NAMALWA (cell line): ENCODE data around the gene KMT5B.

Experiments used
- DNase-seq: peaks from one replicate; pipeline ENCODE4 v3.0.0-alpha.2; 2015; ENCODE audit warnings: low spot score

Gene KMT5B

DNA sequence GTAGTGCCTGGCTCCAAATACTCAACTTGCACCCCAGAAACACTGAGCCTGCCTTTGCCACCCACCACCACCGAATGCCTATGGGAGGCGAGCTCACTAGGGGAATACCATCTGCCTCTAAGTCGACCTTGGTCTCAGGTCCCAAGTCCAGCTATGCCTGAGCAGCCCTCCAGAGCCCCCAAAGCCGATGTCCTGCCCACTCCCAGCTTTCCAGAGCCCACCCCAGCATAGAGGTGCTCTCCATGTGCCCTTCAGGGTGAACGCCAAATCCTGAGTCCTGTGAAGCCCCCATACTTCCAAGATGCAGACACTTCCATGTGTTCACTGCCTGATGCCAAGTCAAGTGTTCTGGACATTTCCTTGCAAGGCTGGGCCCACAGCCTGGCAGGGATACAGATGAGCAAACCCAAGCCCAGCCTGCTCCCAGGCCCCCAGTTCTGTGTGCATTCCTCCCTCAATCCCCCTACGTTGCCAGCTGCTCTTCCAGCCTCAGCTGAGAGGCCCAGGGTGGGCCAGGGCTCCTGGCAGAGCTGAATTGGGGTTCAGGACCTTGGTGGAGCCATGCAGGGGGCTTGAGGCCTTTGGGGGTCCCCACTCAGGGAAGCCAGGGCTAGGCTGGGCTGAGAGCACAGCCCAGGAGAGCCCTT is 2.6 kb upstream of the KMT5B start:
- no peak for DNase-seq

DNA sequence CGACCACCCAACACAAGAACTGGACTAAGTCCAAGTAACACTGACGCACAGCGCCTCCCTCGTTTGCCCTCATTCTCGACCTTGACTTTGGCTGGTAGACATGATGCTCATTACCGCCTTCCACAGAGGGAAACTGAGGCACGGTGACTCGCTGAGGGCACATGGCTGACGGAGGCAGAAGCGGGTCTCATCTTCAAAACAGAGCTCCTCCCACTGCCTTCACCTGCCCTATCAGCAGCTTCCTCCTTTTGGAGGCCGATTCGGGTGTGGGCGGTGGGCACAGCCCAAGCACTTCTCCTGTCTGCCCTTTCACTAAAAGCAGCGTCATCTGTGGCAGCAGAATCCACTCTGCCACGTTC is 2.0 kb upstream of the KMT5B start:
- DNase-seq: no peak

DNA sequence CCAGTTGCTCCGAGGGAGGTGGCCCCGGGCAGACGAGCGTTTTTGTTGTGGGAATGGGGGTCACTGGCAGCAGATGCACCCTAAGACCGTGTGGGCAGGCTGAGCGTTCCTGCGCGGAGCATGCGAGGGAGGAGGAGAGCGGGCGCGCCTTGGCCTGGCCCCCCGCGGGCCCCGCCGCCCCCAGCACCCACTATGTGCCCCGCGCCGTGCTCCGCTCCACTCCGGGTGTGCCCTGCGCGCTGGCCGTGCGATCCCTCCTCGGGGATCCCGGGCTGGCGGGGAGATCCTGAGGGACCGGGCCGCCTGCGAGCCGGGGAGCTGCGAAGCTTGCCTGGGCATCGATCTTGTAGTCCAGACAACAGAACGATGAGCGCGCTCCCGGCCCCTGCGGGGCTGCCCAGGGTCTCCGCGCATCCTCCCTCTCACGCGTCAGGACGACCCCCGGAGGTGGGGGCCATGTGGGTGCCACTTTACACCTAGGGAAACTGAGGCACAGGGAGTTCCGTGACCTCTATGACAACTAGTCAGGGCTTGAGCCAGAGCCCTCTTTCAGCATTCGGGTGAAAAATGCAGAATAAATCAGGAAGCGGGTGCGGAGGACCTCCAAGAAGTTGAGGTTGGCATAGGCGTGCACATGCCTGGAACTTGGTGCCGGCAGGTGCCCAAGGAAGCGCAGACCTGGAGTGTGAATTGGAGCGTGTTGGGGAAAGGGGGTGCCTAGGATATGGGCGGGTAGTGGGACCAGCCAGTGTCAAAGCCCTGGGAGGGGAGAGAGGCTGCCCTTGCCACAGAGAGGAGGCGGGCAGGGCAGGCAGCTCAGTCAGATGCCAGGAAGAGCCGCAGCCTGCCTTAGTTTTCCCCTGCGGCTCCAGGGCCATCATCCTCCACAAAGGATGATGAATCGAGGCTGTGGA is 1.3 kb upstream of the KMT5B start:
- DNase-seq: no peak

DNA sequence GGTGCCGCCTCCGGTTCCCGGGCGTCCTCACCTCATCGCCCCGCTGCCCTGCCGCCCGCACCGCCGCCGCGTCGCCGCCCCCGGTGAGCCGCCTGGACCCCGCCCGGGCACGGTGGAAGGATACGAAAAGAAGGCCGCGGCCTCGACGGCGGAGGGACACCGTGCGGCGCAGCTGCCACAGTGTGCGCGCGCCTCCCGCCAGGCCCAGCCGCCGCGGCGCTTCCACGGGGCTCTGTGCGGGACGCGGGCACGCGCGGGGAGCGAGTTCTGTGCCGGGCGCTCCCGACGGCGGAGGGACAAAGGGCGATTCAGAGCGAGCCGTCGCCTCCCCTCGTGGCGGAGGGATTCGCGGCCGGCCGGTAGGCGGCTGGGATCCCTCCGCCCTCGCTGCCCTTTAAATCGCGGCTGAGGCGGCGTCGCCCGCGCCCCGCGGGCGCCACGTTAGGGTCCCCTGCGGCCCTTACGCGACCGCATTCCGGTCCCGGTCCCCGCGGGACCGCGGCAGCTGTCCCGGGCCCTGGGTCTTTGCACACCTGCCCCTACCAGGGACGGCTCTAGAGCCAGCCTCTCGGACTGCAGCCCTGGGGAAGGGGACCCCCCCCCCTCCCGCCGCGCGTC is 568 bp upstream of the KMT5B start:
- peak; percentile 88 for DNase-seq

DNA sequence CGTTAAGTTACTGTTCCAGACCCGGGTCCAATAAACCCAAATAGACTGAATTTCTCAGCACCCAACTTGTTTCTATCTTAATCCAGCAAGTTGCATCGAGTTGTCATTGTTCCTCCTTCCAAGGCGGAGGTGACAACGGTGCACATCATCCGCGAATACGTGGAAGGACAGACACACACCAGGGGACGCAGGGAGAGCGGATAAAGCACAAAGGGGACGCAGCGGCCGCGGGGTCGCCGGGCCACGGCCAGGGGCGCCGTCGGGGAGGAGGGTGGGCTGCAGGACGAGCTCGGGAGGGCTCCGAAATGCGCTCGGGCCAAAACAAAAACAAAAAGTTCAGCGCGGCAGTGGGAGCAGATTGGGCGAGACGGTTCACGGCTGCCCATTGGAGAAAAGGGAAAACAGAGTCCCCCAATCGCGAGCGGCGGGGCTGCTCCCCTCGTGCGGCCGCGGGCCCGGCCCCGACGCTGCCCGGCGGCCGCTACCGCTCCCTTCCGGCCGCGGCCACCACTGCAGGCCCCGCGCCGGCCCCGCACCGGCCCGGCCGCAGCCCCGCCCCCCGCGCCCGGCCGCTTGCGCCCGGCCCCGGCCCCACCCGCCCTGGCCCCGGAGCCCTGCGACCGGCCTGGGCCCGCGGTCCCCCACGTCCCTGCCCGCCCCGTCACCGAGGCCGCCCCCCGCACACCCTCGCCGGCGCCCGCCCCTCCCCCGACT is 518 bp downstream of the KMT5B start:
- DNase-seq: peak; percentile 84

DNA sequence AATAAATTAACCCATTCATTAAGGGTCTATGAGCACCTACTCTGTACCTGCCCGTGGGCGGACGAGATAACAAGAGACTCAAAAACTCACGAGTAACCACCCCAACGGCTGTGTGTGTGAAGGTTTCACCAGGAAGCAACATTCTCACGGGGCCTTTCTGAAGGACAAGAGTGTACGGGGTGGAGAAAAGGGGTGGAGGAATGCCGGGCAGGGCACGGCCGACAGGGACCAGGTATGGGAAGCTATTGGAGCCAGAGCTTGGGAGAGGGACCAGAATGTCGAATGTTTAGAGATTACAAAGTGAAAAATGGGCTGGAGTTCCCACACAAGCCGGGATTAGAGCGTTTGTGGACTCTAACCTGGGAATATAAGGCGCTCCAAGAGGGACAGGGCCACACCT is 1.6 kb downstream of the KMT5B start:
- no peak for DNase-seq

DNA sequence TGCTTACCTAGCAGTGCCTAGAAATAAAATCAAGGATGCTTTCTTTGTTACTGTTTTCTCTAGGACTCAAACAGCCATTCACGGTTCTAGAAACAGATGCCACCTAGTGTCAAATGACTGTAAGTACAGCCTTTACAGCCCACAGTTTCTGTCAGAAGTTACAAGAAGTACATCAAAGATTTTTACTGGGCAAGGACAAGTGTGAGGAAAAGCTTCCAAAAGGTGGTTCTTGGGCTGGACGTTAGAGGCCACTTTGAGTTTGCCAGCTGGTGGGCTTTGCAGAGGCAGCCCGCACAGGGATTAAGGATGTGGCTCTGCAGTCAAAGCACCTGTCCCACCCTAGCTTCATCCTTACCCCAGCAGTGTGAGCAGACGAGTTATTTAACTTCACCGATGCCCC is 6.9 kb downstream of the KMT5B start:
- DNase-seq: peak; percentile 82

DNA sequence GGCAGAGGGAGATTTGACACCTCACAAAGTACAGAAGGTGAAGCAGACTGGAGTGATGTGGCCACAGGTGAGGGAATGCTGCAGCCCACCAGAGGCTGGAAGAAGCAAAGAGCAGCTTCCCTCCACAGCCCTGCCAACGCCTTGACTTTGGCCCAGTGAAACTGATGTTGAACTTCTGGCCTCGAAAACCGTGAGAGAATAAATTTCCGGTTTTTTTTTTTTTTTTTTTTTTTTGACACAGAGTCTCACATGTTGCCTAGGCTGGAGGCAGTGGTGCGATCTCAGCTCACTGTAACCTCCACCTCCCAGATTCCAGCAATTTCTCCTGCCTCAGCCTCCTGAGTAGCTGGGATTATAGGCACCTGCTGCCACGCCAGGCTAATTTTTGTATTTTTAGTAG is 8.7 kb downstream of the KMT5B start:
- no peak for DNase-seq

DNA sequence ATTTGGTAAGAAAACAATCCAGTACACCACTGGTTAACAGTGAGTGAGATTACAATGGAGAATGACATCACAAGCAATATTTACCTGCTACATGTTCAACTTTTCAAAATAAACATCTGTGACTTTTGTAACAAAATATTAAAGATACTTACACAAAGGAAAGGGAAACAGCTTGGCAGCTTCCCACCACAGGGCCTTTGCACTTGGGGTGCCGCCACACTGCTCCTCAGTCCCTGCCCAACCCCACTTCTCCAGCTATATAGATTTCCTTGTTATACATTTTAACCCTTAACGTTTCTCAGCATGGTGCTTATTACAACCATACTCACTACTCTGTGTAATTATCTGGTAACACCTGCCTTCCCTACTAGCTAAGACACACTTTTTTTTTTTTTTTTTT is 10.9 kb downstream of the KMT5B start:
- DNase-seq: no peak

DNA sequence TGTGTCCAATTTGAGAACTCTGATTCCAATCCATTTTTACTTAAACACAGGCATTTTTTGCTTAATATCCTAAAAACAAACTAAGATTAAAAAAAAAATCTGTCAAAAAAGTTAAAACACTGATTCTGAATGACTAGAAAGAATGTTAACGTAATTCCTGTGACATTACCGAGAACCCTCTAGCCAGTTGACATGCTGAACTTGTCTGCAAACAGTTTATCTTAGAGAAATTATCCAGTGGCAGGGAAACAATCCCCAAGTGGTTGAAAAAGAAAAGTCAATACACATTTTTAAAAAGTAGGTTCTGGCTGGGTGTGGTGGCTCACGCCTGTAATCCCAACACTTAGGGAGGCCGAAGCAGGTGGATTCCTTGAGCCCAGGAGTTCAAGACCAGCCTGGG is 11.6 kb downstream of the KMT5B start:
- DNase-seq: no peak

DNA sequence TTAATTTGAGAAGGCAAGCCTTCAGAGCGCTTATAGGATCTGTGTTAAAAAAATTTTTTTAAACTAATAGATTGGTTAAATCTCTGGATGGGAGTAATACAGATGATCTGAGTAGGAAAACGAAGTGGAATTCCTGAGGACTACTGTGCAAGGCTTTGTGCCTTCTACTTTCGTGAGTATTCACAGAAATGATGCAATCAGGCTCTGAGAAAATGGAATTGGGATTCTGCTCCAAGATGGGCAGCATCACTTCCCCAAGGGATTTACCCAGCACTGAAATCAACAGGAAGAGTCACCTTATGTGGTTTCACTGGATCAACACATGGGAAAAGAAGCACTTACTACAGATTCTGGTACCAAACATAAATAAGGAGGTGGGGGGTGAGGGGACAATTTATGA is 12.5 kb downstream of the KMT5B start:
- no peak for DNase-seq

DNA sequence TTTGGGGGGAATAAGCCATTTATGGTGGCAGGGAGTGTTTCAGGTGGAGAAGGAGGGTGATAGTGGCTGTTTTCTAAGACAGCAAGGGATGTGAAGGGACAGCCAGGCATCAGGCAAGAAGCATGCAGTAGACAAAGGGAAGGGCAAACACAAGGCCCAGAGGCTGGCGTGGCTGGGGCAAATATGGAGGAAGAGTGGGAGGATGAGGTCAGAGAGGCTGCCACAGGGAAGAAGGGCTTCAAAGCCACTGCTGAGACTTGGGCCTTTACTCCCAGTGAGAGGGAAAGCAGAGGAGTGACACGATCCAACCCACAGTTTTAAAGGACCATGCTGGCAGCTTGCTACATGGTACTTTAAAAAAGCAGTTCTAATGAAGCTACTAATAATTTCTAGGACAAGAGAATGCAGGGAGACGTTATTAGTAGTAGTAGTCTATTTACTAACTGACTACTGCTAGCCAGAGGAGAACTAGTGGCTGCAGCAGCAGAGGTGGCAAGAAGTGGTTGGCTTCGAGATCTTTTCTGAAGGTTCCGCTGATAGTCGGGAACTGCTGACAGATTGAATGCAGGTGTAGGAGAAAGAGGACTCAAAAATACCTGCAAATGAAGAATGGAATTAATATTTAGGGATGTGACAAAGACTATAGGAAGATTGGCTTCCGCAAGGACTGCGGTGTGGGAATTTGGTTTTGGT is 13.7 kb downstream of the KMT5B start:
- DNase-seq: no peak

DNA sequence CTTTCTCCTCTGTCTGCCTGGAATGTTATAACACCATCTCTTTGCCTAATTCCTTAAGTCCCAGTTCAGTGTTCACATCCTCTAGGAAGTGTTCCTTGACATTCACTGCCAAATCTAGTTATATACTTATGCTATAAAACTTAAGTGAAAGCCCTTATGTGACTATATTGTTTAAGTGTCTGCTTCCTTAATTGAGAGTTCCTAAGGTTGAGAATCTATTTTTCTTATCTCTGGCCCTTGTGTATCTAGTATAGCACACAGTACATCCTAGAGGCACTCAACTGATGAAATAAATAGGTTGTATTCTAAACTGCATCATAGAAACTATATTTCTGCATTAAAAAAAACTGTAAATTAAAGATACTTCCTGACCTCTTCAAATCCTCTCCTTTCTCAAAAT is 16.9 kb downstream of the KMT5B start:
- DNase-seq: no peak

DNA sequence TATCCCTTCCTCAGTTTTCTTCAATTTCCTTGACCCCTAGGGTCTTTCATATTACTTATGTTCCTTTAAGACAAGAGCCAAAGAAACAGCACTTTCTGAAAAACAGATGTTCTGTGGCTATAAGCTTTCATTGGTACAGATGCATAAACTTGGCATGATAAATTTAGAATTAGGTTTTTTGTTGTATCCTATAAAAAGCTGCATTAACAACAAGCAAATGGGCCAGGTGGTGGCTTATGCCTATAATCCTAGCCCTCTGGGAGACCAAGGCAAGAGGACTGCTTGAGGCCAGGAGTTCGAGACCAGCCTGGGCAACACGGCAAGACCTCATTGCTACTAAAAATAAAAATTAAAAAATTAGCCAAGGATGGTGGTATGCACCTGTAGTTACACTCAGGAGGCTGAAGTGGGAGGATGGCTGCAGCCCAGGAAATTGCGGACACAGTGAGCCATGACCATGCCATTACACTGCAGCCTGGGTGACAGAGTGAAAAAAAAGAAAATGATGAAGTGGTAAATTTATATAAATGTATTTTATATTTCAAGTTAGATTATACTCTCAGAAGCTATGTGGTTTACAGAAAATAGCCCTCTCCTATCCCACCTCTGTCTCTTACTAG is 18.3 kb downstream of the KMT5B start:
- DNase-seq: peak; percentile 50

DNA sequence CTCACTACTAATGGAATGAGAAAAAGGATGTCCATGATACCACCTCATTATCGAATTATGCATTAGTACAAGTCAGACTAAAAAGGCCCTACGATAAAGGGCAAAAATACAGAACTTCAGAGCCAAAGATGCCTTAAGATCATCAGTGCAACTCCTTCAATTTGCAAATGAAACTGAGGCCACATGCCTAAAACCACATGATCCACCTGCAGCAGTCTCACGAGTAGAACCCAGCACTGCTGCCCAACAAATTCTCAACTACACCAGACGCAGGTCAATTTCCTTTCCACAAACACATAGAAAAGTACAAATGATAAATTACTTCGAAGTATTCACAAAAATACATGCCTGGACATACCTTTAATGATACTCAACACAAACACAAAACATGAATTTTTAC is 20.1 kb downstream of the KMT5B start:
- peak; percentile 43 for DNase-seq

DNA sequence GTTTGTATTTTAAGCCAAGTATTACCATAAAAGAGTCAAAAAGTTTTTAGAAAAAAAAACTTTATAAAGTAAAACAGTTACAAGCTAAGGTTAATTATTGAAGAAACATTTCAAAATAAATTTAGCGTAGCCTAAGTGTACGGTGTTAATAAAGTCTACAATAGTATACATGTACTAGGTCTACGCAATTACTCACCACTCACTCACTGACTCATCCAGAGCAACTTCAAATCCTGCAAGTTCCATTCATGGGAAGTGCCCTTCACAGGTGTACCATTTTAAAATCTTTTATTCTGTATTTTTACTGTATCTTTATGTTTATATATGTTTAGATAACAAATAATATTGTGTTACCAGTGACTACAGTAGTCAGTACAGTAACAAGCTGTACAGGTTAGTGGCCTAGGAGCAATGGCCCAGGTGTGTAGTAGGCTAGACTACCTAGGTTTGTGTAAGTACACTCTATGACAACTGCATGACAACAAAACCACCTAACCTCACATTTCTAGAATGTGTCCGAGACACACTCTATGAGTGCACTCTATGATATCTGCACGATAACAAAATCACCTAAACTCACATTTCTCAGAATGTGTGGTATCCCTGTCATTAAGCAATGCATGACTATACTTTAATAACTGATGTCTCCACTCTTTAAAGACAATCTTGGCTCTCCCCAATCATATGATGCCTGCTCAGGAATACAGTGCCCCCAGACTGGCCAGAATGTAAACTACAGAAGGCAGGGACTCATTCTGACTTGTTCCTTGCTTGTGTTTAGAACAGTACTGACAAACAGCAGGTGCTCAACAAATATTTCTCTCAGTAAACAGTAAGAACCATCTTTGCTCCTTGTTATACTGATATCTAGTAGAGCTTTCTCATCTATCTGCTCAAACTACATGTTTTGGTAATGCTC is 21.2 kb downstream of the KMT5B start:
- DNase-seq: no peak

DNA sequence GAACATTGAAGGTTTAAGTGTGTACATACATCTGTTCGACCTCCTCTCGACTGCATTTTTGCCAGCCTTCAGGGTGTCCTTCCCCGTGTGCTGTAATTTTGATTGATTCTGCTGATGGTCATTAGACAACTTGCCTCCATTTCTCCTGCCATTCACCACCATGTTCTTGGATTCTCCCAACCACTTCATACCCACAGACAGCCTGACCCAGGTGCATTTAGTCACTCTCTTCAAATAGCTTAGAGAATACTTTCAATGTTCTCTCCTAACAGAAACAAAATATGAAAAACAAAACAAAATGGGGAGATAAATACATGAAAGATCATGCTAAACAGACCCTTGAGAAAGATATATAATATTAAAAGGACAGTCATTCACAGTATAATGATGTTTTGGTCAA is 23.2 kb downstream of the KMT5B start:
- DNase-seq: no peak

DNA sequence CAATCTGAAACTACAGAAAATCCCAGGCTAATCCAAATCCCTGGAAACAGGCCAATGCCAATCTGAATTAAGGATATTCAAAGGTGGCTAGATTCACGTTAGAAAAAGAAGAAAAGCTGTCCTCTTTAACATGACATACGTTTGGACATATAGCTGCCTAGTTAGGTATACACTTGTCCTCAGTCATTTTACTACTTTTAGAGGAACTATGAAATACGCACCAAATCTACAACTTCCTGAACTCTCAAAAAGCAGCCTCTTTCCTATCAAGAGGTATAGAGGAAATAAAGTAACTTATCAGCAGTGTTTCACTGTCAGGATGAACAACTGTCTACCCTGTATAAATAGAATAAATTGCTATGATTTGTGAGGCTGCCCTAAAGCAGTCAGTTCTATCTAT is 24.0 kb downstream of the KMT5B start:
- no peak for DNase-seq

DNA sequence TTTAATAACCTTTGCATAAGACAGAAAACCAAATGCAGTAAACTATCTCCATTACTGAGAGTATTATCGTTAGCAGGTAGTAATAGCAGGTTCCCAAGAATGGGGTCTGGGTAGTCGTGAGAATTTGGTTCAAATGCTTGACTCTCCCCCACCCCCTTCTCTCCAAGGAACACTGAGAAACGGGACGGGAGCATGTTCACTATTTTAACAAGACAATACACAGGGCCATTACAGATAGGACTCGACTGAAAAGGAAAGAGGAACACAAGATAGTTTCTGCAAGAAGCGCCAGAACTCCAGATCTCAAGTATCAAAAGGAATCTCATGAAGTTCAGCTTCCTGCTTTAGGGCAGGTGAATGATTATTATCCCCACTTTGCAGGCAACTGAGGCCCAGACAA is 27.0 kb downstream of the KMT5B start:
- no peak for DNase-seq

DNA sequence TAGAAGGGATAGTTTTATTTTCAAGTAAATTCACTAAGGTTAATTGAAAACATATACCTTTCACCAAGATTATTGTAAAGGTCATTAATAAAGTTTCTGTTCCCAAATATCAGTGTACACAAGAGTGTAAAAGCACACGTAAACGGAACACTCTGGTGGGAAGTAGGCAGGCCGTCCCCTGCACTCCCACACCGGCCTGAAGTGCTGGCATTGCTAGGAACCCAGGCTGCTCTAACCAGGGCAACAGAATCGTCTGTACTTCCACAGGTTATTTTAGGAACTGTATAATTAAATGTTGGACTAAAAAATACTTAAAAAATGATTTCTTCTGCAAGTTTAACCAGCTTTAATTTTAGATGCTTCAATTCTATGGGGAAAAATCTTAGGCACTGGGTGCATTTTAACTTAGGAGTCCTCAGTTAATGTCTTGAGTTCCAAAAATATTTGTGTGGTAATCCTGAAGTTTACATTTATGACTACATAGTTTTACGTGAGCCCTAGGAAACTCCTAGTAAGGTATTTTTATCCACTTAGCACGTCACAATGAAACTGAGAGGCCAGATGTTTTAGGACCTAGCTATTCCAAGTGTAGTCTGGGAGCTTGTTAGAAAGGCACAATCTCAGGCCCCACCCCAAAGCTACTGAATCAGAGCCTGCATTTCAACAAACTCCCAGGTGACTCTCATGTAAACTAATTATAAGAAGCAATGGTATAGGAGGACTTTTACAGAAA is 31.2 kb downstream of the KMT5B start:
- DNase-seq: no peak
